ENCODE data around the gene ZNF592.

DNA sequence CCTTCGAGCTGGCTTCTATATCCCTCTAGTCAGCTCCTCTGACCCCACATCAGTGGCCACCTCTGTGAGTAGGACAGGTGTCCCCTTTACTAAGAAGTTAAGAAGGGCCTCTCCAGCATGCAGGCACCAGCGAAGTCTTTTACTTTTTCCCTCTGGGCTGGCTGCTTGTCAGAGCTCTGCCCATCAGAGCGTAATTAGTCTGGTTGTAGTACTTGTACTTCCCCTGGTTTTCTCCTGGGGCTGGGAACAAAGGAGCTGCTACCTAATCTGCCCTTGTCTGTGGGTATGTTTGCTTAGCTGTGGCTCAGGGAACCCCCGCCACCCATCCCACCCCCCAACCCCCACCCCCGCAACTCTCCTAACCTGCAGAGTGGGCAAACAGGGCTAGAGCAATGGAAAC is 41.4 kb downstream of the ZNF592 start:
- TF ChIP-seq POLR2A (IDR thresholded peaks at IDR 0.05): no peak
- TF ChIP-seq, protein P1, sequence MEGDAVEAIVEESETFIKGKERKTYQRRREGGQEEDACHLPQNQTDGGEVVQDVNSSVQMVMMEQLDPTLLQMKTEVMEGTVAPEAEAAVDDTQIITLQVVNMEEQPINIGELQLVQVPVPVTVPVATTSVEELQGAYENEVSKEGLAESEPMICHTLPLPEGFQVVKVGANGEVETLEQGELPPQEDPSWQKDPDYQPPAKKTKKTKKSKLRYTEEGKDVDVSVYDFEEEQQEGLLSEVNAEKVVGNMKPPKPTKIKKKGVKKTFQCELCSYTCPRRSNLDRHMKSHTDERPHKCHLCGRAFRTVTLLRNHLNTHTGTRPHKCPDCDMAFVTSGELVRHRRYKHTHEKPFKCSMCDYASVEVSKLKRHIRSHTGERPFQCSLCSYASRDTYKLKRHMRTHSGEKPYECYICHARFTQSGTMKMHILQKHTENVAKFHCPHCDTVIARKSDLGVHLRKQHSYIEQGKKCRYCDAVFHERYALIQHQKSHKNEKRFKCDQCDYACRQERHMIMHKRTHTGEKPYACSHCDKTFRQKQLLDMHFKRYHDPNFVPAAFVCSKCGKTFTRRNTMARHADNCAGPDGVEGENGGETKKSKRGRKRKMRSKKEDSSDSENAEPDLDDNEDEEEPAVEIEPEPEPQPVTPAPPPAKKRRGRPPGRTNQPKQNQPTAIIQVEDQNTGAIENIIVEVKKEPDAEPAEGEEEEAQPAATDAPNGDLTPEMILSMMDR (IDR thresholded peaks at IDR 0.05): no peak

Data from heart left ventricle (tissue), 13 donors.